Measurements from ENCODE around the gene LDLRAD3. TPM values are rescaled to one million over a fixed set of nuclear protein-coding genes. Genes with fewer than 3 reads are reported as not detected.
"Not testable (repeated sequence)": the region's sequence is repeated elsewhere in the genome, so short reads cannot be mapped to it uniquely, and the experiment has no call there.

LDLRAD3 gene
- total RNA-seq, 5 donors from 2014 or later (not counting 1 experiment from before 2014, with no cell fraction given), result 0.18 to 0.22 TPM; not detected in 3

- no peak overlapping the region for H3K4me3 ChIP-seq (ENCODE audit: control insufficient read depth in 1 of 2, extremely low read depth in 1 of 2, low read length in 1 of 2)
- no peaks in the 10 kb centered on the region for H3K4me1 Mint-ChIP-seq
- ATAC-seq (replicated peaks in 1 of 4), result no peak
- no peaks in the 10 kb centered on the region for H3K27me3 ChIP-seq (replicated peaks in 1 of 2; ENCODE audit: control insufficient read depth in 2 of 2, extremely low read depth in 1 of 2, insufficient read depth in 2 of 2, low read length in 1 of 2)
- WGBS (ENCODE audit: insufficient coverage), result no CpG with 5 or more reads among the region's 3 CpGs
- no peaks in the 10 kb centered on the region for H3K36me3 ChIP-seq (ENCODE audit: control insufficient read depth in 2 of 2, extremely low read depth in 1 of 2, insufficient read depth in 1 of 2, low read length in 1 of 2)
- no peaks in the 10 kb centered on the region for H3K4me1 ChIP-seq (ENCODE audit: control insufficient read depth in 1 of 2, extremely low read depth in 1 of 2, insufficient read depth in 2 of 2, low read length in 2 of 2)
- no peaks in the 10 kb centered on the region for H3K9me3 Mint-ChIP-seq
- no peaks in the 10 kb centered on the region for H3K9me3 ChIP-seq
- H3K27ac ChIP-seq (ENCODE audit: low read length), result no peak overlapping the region
- CTCF ChIA-PET, result no interaction called here
- POLR2A ChIA-PET, result no interaction called here
- peaks cover 10 to 11% of the 10 kb centered on the region in 2 donors for H3K27me3 Mint-ChIP-seq
- DNase-seq, result no peak
- no peak overlapping the region for H3K27ac Mint-ChIP-seq
- no peaks in the 10 kb centered on the region for H3K36me3 Mint-ChIP-seq
- no peak overlapping the region for H3K4me3 Mint-ChIP-seq
Observed at GRCh38 chr11:36187622-36188021, 243.8 kb downstream of the LDLRAD3 start.

GRCh38 chr11:36189735-36190134 is 245.9 kb downstream of the LDLRAD3 start:
- WGBS (ENCODE audit: insufficient coverage), result no CpG with 5 or more reads among the region's 1 CpG

GRCh38 chr11:36191941-36192340 is 248.1 kb downstream of the LDLRAD3 start:
- ChIA-PET POLR2A (no interaction called here), CTCF (no interaction called here)
- Histone ChIP-seq H3K27me3 (replicated peaks in 1 of 2; ENCODE audit: control insufficient read depth in 2 of 2, extremely low read depth in 1 of 2, insufficient read depth in 2 of 2, low read length in 1 of 2) (no peaks in the 10 kb centered on the region), H3K36me3 (ENCODE audit: control insufficient read depth in 2 of 2, extremely low read depth in 1 of 2, insufficient read depth in 1 of 2, low read length in 1 of 2) (no peaks in the 10 kb centered on the region), H3K4me1 (ENCODE audit: control insufficient read depth in 1 of 2, extremely low read depth in 1 of 2, insufficient read depth in 2 of 2, low read length in 2 of 2) (no peaks in the 10 kb centered on the region), H3K9me3 (no peaks in the 10 kb centered on the region), H3K27ac (ENCODE audit: low read length) (no peak overlapping the region), H3K4me3 (ENCODE audit: control insufficient read depth in 1 of 2, extremely low read depth in 1 of 2, low read length in 1 of 2) (no peak overlapping the region)
- Mint-ChIP-seq H3K4me1 (no peaks in the 10 kb centered on the region), H3K27me3 (peaks cover 7 to 10% of the 10 kb centered on the region in 2 donors), H3K27ac (no peak overlapping the region), H3K9me3 (no peaks in the 10 kb centered on the region), H3K4me3 (no peak overlapping the region), H3K36me3 (no peaks in the 10 kb centered on the region)
- no peak for ATAC-seq (replicated peaks in 1 of 4)
- no peak for DNase-seq
- no CpG with 5 or more reads among the region's 5 CpGs for WGBS (ENCODE audit: insufficient coverage)

More at GRCh38 chr11:36189735-36190134, 245.9 kb downstream of the LDLRAD3 start:
- H3K4me3 ChIP-seq (ENCODE audit: control insufficient read depth in 1 of 2, extremely low read depth in 1 of 2, low read length in 1 of 2); H3K4me1 Mint-ChIP-seq; DNase-seq; H3K36me3 Mint-ChIP-seq; ATAC-seq (replicated peaks in 1 of 4); H3K27ac ChIP-seq (ENCODE audit: low read length); H3K27ac Mint-ChIP-seq; H3K9me3 Mint-ChIP-seq; H3K36me3 ChIP-seq (ENCODE audit: control insufficient read depth in 2 of 2, extremely low read depth in 1 of 2, insufficient read depth in 1 of 2, low read length in 1 of 2); H3K4me3 Mint-ChIP-seq; H3K27me3 ChIP-seq (replicated peaks in 1 of 2; ENCODE audit: control insufficient read depth in 2 of 2, extremely low read depth in 1 of 2, insufficient read depth in 2 of 2, low read length in 1 of 2); CTCF ChIA-PET; H3K27me3 Mint-ChIP-seq; H3K4me1 ChIP-seq (ENCODE audit: control insufficient read depth in 1 of 2, extremely low read depth in 1 of 2, insufficient read depth in 2 of 2, low read length in 2 of 2); H3K9me3 ChIP-seq; POLR2A ChIA-PET: not testable (repeated sequence)

DNA sequence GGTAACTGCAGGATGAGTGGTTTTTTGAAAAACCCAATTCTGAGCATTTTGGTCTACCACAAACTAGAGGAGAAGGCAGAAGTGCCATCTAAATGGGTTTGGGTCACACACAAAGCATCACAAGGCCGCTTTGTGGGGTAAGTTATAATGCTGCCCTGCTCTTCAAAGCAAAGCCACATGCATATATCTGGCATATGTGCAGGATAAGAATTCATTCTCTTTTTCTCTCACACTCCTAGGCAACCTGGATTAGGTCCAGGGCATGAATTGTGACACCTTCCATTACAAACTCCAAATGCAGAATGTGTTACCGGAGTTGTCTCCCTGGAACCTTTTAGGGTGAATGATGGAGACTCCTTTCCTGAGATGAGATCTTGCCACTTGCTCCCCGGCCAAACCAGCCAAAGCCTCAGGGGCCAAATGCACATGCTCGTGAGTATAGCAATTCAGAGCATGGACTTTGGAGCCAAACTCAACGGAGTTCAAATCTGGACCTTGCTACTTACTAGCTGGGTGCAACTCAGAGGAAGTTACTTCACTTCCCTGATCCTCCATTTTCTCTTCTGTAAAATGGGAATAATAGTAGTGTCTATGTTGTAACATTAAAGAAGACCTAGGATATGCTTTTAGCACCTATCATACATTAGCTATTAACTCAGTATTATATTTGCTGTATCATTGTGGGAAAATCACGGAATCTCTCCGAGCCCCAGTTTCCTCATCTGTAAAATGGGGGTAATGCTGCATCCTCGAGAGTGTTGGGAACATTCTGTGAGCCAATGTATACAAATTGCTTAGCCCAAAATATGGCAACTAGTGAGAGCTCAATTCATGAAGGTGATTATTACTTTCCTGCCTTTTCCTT is 248.8 kb downstream of the LDLRAD3 start:
- Mint-ChIP-seq H3K27me3 (peaks cover 4 to 10% of the 10 kb centered on the region in 2 donors), H3K9me3 (no peaks in the 10 kb centered on the region), H3K4me1 (no peaks in the 10 kb centered on the region), H3K27ac (no peak overlapping the region), H3K36me3 (no peaks in the 10 kb centered on the region), H3K4me3 (no peak overlapping the region)
- CTCF ChIA-PET, result interaction anchor here in 1 of 2 donors (0.7 kb wide), 1 partner anchor 61 kb away, joined by 3 read pairs; no protein-coding TSS in a partner anchor
- DNase-seq, result no peak
- Histone ChIP-seq H3K4me3 (ENCODE audit: control insufficient read depth in 1 of 2, extremely low read depth in 1 of 2, low read length in 1 of 2) (no peak overlapping the region), H3K4me1 (ENCODE audit: control insufficient read depth in 1 of 2, extremely low read depth in 1 of 2, insufficient read depth in 2 of 2, low read length in 2 of 2) (no peaks in the 10 kb centered on the region), H3K36me3 (ENCODE audit: control insufficient read depth in 2 of 2, extremely low read depth in 1 of 2, insufficient read depth in 1 of 2, low read length in 1 of 2) (no peaks in the 10 kb centered on the region), H3K27me3 (replicated peaks in 1 of 2; ENCODE audit: control insufficient read depth in 2 of 2, extremely low read depth in 1 of 2, insufficient read depth in 2 of 2, low read length in 1 of 2) (no peaks in the 10 kb centered on the region), H3K27ac (ENCODE audit: low read length) (no peak overlapping the region), H3K9me3 (no peaks in the 10 kb centered on the region)
- 92% methylated on average over 4 of the region's 8 CpGs for WGBS (ENCODE audit: insufficient coverage)
- POLR2A ChIA-PET, result no interaction called here
- no peak for ATAC-seq (replicated peaks in 1 of 4)

DNA sequence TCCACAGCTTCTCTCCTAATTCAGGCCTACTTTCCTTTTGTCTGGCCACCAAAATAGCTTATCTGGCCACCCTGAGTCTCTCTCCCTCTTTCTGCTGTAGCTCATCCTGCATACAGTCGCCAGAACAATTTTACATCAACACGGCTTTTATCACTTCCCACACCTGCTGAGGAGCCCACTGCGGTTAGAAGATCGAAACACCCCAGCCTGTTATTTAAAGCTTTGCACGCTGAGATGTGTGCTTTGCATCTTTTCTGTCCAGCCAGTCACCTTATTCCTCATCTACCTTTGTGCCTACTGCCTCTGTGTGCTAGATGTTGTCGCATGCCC is 249.4 kb downstream of the LDLRAD3 start:
- POLR2A ChIA-PET, result no interaction called here

GRCh38 chr11:36193721-36194120 is 249.9 kb downstream of the LDLRAD3 start:
- Histone ChIP-seq H3K27ac (ENCODE audit: low read length) (no peak overlapping the region), H3K27me3 (replicated peaks in 1 of 2; ENCODE audit: control insufficient read depth in 2 of 2, extremely low read depth in 1 of 2, insufficient read depth in 2 of 2, low read length in 1 of 2) (no peaks in the 10 kb centered on the region), H3K36me3 (ENCODE audit: control insufficient read depth in 2 of 2, extremely low read depth in 1 of 2, insufficient read depth in 1 of 2, low read length in 1 of 2) (no peaks in the 10 kb centered on the region), H3K9me3 (no peaks in the 10 kb centered on the region), H3K4me3 (ENCODE audit: control insufficient read depth in 1 of 2, extremely low read depth in 1 of 2, low read length in 1 of 2) (no peak overlapping the region), H3K4me1 (ENCODE audit: control insufficient read depth in 1 of 2, extremely low read depth in 1 of 2, insufficient read depth in 2 of 2, low read length in 2 of 2) (no peaks in the 10 kb centered on the region)
- DNase-seq (no peak), ATAC-seq (replicated peaks in 1 of 4) (no peak)
- H3K4me1 Mint-ChIP-seq, result no peaks in the 10 kb centered on the region
- H3K4me3 Mint-ChIP-seq, result no peak overlapping the region
- no peaks in the 10 kb centered on the region for H3K9me3 Mint-ChIP-seq
- H3K27me3 Mint-ChIP-seq, result peaks cover 4 to 15% of the 10 kb centered on the region in 2 donors
- no peak overlapping the region for H3K27ac Mint-ChIP-seq
- POLR2A ChIA-PET, result no interaction called here
- WGBS (ENCODE audit: insufficient coverage), result no CpG with 5 or more reads among the region's 1 CpG
- no peaks in the 10 kb centered on the region for H3K36me3 Mint-ChIP-seq
- CTCF ChIA-PET, result no interaction called here

More for the DNA sequence above, 249.4 kb downstream of the LDLRAD3 start:
- no peaks in the 10 kb centered on the region for H3K9me3 Mint-ChIP-seq
- Histone ChIP-seq H3K4me1 (ENCODE audit: control insufficient read depth in 1 of 2, extremely low read depth in 1 of 2, insufficient read depth in 2 of 2, low read length in 2 of 2) (no peaks in the 10 kb centered on the region), H3K27me3 (replicated peaks in 1 of 2; ENCODE audit: control insufficient read depth in 2 of 2, extremely low read depth in 1 of 2, insufficient read depth in 2 of 2, low read length in 1 of 2) (no peaks in the 10 kb centered on the region), H3K9me3 (no peaks in the 10 kb centered on the region), H3K36me3 (ENCODE audit: control insufficient read depth in 2 of 2, extremely low read depth in 1 of 2, insufficient read depth in 1 of 2, low read length in 1 of 2) (no peaks in the 10 kb centered on the region), H3K27ac (ENCODE audit: low read length) (no peak overlapping the region), H3K4me3 (ENCODE audit: control insufficient read depth in 1 of 2, extremely low read depth in 1 of 2, low read length in 1 of 2) (no peak overlapping the region)
- 95% methylated on average over 4 of the region's 6 CpGs for WGBS (ENCODE audit: insufficient coverage)
- DNase-seq (no peak), ATAC-seq (replicated peaks in 1 of 4) (no peak)
- no peak overlapping the region for H3K27ac Mint-ChIP-seq
- peaks cover 4 to 11% of the 10 kb centered on the region in 2 donors for H3K27me3 Mint-ChIP-seq
- no peaks in the 10 kb centered on the region for H3K36me3 Mint-ChIP-seq
- no peak overlapping the region for H3K4me3 Mint-ChIP-seq
- CTCF ChIA-PET, result interaction anchor here in 1 of 2 donors (0.7 kb wide), 1 partner anchor 61 kb away, joined by 3 read pairs; no protein-coding TSS in a partner anchor
- H3K4me1 Mint-ChIP-seq, result no peaks in the 10 kb centered on the region

Measured in T-cell (primary cell).